Caco-2 (cell line): ENCODE measurements around the gene FRMD4A. TPM values are rescaled to one million over a fixed set of nuclear protein-coding genes. Genes with fewer than 3 reads are reported as not detected.

Experiments used
- BruUV-seq: library from RNA; stranded (reverse); fragments of 400-500 nt; replicated peaks from 2 replicates; lab custom pipeline; 2021; lab: Mats Ljungman, UMichigan
- CTCF ChIA-PET: fragments of 300-600 bp; sonication (Branson Sonifier 250); formaldehyde crosslinking; loops from one replicate; lab custom pipeline; 2022; ENCODE audit warnings: antibody characterized with exemption; lab: Charles Lee
- POLR2A ChIA-PET: fragments of 300-600 bp; sonication (Branson Sonifier 250); formaldehyde crosslinking; loops from one replicate; lab custom pipeline; 2022; ENCODE audit warnings: antibody characterized with exemption; lab: Charles Lee
- DNase-seq, 2 experiments: peaks; one replicate each; pipeline versions ENCODE4 v3.0.0 to v3.0.0-alpha.2; 2020 to 2022
- H3K27me3 ChIP-seq: replicated peaks from 2 replicates; pipeline ENCODE4 v1.6.0; 2011; ENCODE audit warnings: low read length; ENCODE audit not compliant: control insufficient read depth, insufficient read depth
- H3K36me3 ChIP-seq: 2 replicates; pipeline ENCODE4 v1.5.1; 2011; ENCODE audit warnings: low read length; ENCODE audit not compliant: control insufficient read depth, insufficient read depth
- H3K4me1 ChIP-seq: fragments of 250-450 bp; sonication (Bioruptor Pico); 2 replicates; pipeline ENCODE4 v1.5.1; 2020; ENCODE audit warnings: mild to moderate bottlenecking
- H3K4me3 ChIP-seq: 2 replicates; pipeline ENCODE4 v1.5.1; 2011; ENCODE audit warnings: low read depth, mild to moderate bottlenecking, control low read depth, low read length
- H3K9me3 ChIP-seq: fragments of 250-450 bp; sonication (Bioruptor Pico); 2 replicates; pipeline ENCODE4 v1.5.1; 2020; ENCODE audit warnings: mild to moderate bottlenecking, moderate library complexity
- H3K27ac Mint-ChIP-seq: one replicate; pipeline ENCODE4 v1.8.0; 2022; ENCODE audit warnings: mixed read lengths; ENCODE audit not compliant: unreplicated experiment
- H3K27me3 Mint-ChIP-seq: one replicate; pipeline ENCODE4 v1.8.0; 2022; ENCODE audit warnings: mixed read lengths; ENCODE audit not compliant: insufficient read depth, unreplicated experiment
- H3K36me3 Mint-ChIP-seq: one replicate; pipeline ENCODE4 v1.8.0; 2022; ENCODE audit warnings: mild to moderate bottlenecking, mixed read lengths; ENCODE audit not compliant: insufficient read depth, unreplicated experiment
- H3K4me1 Mint-ChIP-seq: one replicate; pipeline ENCODE4 v1.8.0; 2022; ENCODE audit warnings: low read depth, mixed read lengths; ENCODE audit not compliant: unreplicated experiment
- H3K4me3 Mint-ChIP-seq: one replicate; pipeline ENCODE4 v1.8.0; 2022; ENCODE audit warnings: mild to moderate bottlenecking, moderate library complexity, mixed read lengths; ENCODE audit not compliant: unreplicated experiment
- H3K9me3 Mint-ChIP-seq: one replicate; pipeline ENCODE4 v1.8.0; 2022; ENCODE audit warnings: mixed read lengths; ENCODE audit not compliant: unreplicated experiment
- intact Hi-C: fragments of 100-400 bp; cut with micrococcal nuclease; formaldehyde crosslinking; loops from one replicate; pipeline ENCODE4 v1.10.0; 2022; ENCODE audit not compliant: unreplicated experiment
- total RNA-seq: library from RNA; stranded (reverse); gene quantifications from 2 replicates; pipeline ENCODE4 v1.2.3, GENCODE V29; 2022
- TF ChIP-seq, protein P1 (sequence below), 2 experiments: fragments of 200-600 bp in 1 of 2; IDR thresholded peaks; 1 replicate in 1 of 2; 2 replicates in 1 of 2; pipeline versions ENCODE4 v1.5.1 to v1.8.0; 2011 to 2022; ENCODE audit warnings: antibody characterized with exemption in 1 of 2, control low read depth in 1 of 2, inconsistent platforms in 1 of 2, low read depth in 1 of 2, low read length in 1 of 2, mild to moderate bottlenecking in 1 of 2, moderate library complexity in 1 of 2; ENCODE audit not compliant: insufficient read depth in 1 of 2, severe bottlenecking in 1 of 2, unreplicated experiment in 1 of 2

FRMD4A gene
- total RNA-seq, 1 experiment from 2014 or later: 52.1 TPM

DNA sequence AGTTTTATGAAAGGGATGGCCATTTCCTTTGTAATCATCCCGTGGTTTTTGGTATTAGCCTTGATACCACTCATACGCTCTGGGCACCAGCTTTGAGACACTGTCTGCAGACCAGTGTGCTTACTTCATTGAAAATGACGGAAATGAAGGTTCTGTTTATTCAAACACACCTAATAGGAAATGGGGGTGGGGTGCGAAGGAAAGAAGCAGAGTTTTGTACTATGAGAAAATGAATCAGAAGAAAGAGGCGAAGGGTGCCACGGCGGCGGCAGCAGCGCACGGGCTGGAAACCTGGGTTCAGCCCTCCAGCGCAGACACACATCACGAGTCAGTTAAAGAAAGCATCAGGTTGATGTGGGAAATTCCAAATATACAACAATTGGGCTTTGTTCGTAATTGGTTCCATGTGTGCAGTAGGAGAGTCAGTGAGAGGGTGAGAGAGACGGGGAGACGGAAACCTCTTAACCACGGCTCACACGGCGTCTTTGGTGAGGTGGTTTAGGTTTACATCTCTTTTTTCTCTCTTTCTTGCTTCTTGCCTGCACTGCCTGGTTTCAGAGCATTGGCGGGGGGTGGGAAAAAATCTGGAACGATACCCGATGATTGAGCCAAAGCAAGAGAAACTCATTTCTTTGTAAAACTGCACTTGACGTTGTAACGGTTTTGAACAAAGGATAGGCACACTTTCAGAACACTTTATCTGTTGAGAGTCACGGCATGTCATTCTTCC lies 321.2 kb downstream of the FRMD4A start:
- DNase-seq: no peak
- TF ChIP-seq, protein P1, sequence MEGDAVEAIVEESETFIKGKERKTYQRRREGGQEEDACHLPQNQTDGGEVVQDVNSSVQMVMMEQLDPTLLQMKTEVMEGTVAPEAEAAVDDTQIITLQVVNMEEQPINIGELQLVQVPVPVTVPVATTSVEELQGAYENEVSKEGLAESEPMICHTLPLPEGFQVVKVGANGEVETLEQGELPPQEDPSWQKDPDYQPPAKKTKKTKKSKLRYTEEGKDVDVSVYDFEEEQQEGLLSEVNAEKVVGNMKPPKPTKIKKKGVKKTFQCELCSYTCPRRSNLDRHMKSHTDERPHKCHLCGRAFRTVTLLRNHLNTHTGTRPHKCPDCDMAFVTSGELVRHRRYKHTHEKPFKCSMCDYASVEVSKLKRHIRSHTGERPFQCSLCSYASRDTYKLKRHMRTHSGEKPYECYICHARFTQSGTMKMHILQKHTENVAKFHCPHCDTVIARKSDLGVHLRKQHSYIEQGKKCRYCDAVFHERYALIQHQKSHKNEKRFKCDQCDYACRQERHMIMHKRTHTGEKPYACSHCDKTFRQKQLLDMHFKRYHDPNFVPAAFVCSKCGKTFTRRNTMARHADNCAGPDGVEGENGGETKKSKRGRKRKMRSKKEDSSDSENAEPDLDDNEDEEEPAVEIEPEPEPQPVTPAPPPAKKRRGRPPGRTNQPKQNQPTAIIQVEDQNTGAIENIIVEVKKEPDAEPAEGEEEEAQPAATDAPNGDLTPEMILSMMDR (IDR thresholded peaks at IDR 0.05; ENCODE audit: insufficient read depth in 1 of 2, low read depth in 1 of 2, low read length in 1 of 2, severe bottlenecking in 1 of 2, unreplicated experiment in 1 of 2): no peak
- ChIA-PET POLR2A (no interaction called here), CTCF (no interaction called here)
- no peak overlapping the region for H3K4me3 ChIP-seq
- H3K9me3 ChIP-seq: no peaks in the 10 kb centered on the region
- Mint-ChIP-seq H3K27ac (no peak overlapping the region), H3K4me1 (no peaks in the 10 kb centered on the region), H3K36me3 (no peaks in the 10 kb centered on the region), H3K4me3 (no peak overlapping the region), H3K9me3 (no peaks in the 10 kb centered on the region), H3K27me3 (peaks cover 25% of the 10 kb centered on the region)
- intact Hi-C loops: no loop called here
- no TSS peak for BruUV-seq
- no peaks in the 10 kb centered on the region for H3K36me3 ChIP-seq
- no peaks in the 10 kb centered on the region for H3K27me3 ChIP-seq
- H3K4me1 ChIP-seq: no peaks in the 10 kb centered on the region

DNA sequence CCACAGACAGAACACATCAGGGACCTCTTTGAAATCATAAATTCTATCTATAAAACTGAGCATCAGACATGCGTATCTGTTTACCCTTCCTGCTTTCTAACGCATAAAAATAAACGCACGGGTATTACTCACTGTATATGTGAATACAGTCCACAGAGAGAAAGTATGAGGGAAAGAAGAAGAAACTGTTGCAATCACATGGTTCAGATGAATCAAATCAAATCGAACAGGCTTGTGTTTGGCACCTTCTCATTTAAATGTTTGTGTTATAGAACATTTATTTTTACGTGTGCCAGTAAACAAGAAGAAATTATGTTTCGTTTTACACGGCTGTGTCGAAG lies 322.0 kb downstream of the FRMD4A start:
- Histone ChIP-seq H3K27me3 (no peaks in the 10 kb centered on the region), H3K9me3 (no peaks in the 10 kb centered on the region), H3K4me1 (no peaks in the 10 kb centered on the region), H3K4me3 (no peak overlapping the region), H3K36me3 (no peaks in the 10 kb centered on the region)
- BruUV-seq: no TSS peak
- ChIA-PET CTCF (no interaction called here), POLR2A (no interaction called here)
- Mint-ChIP-seq H3K9me3 (no peaks in the 10 kb centered on the region), H3K4me1 (no peaks in the 10 kb centered on the region), H3K36me3 (no peaks in the 10 kb centered on the region), H3K27ac (no peak overlapping the region), H3K27me3 (peaks cover 25% of the 10 kb centered on the region), H3K4me3 (no peak overlapping the region)
- no peak for DNase-seq
- intact Hi-C loops: no loop called here
- TF ChIP-seq, protein P1 (IDR thresholded peaks at IDR 0.05; ENCODE audit: insufficient read depth in 1 of 2, low read depth in 1 of 2, low read length in 1 of 2, severe bottlenecking in 1 of 2, unreplicated experiment in 1 of 2): no peak

DNA sequence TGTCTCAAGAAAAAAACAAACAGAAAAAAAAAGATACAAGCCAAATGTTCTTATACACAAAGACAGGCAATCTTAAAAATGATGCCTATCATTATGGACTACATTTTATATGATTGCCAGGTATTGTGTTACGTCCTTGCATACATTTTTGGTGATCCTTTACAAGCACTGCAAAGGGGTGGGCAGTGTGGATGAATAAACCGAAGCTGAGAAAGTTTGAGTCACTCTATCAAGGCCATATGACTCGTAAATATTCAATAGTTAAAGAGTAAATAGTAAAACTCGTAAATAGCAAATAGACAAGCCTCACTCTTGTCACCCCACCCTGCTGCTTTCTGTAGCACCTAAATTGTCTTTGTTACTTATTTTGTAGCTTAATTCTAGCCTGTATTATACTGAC lies 326.2 kb downstream of the FRMD4A start:
- intact Hi-C loops: no loop called here
- TF ChIP-seq, protein P1 (IDR thresholded peaks at IDR 0.05; ENCODE audit: insufficient read depth in 1 of 2, low read depth in 1 of 2, low read length in 1 of 2, severe bottlenecking in 1 of 2, unreplicated experiment in 1 of 2): no peak
- no TSS peak for BruUV-seq
- H3K4me3 ChIP-seq: no peak overlapping the region
- POLR2A ChIA-PET: no interaction called here
- no peaks in the 10 kb centered on the region for H3K9me3 Mint-ChIP-seq
- H3K36me3 Mint-ChIP-seq: no peaks in the 10 kb centered on the region
- H3K4me1 ChIP-seq: no peaks in the 10 kb centered on the region
- H3K27me3 ChIP-seq: no peaks in the 10 kb centered on the region
- no peak for DNase-seq
- H3K27me3 Mint-ChIP-seq: peaks cover 19% of the 10 kb centered on the region
- no peaks in the 10 kb centered on the region for H3K4me1 Mint-ChIP-seq
- H3K9me3 ChIP-seq: no peaks in the 10 kb centered on the region
- H3K4me3 Mint-ChIP-seq: no peak overlapping the region
- H3K27ac Mint-ChIP-seq: no peak overlapping the region
- H3K36me3 ChIP-seq: no peaks in the 10 kb centered on the region
- CTCF ChIA-PET: no interaction called here
